GM18502 (cell line): ENCODE results near the gene CIB4.

ENCODE experiments used
- ATAC-seq: cut with Tn5 transposase; IDR thresholded peaks from one replicate; pipeline ENCODE4 v1.9.1; 2021; ENCODE audit warnings: mild to moderate bottlenecking; ENCODE audit not compliant: unreplicated experiment, poor library complexity

Gene CIB4

GRCh38 chr2:26536371-26537068 lies 104.6 kb downstream of the CIB4 start:
- no peak for ATAC-seq

GRCh38 chr2:26535663-26536275 lies 105.4 kb downstream of the CIB4 start:
- ATAC-seq: no peak

DNA sequence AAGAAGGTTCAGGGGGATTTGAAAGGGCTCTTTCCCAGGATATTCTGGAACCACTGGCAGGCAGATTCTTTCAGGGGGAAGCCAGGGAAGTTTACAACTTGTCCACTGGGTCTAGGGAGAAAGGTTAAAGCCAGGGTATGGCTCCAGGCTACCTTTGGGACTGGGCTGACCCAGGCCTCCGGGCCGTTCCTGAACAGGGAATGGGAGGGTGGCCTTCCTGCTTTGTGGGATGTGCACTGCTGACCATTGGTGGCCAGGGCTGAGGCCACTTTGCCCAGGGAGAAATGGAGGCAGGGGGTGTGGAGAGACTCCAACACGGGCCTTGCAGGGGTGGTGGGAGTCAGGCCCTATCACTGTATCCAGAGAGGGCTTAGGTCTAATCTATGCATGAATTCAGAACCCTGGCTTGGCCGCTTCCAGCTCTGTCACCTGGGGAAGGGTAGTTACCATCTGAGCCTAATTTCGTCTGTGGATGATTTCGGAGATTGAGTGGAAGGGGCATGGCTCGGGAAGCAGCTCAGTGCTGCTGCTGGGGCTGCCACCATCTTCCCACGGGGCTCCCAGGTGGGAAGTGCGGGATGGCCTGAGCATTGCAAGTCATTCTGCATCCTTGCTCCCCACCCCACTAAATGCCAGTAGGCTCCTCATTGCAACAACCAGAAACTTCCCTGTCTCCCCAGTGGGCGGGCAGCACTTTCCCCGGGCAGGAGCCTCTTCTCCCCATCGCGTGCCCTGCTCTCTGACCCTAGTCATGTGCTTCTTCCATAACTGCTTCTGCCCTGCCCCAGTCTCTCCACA lies 106.1 kb downstream of the CIB4 start:
- ATAC-seq: no peak

- no peak for ATAC-seq
These were observed 106.9 kb downstream of the CIB4 start for GRCh38 chr2:26534098-26534864.

GRCh38 chr2:26533661-26534060 lies 107.5 kb downstream of the CIB4 start:
- ATAC-seq: no peak

DNA sequence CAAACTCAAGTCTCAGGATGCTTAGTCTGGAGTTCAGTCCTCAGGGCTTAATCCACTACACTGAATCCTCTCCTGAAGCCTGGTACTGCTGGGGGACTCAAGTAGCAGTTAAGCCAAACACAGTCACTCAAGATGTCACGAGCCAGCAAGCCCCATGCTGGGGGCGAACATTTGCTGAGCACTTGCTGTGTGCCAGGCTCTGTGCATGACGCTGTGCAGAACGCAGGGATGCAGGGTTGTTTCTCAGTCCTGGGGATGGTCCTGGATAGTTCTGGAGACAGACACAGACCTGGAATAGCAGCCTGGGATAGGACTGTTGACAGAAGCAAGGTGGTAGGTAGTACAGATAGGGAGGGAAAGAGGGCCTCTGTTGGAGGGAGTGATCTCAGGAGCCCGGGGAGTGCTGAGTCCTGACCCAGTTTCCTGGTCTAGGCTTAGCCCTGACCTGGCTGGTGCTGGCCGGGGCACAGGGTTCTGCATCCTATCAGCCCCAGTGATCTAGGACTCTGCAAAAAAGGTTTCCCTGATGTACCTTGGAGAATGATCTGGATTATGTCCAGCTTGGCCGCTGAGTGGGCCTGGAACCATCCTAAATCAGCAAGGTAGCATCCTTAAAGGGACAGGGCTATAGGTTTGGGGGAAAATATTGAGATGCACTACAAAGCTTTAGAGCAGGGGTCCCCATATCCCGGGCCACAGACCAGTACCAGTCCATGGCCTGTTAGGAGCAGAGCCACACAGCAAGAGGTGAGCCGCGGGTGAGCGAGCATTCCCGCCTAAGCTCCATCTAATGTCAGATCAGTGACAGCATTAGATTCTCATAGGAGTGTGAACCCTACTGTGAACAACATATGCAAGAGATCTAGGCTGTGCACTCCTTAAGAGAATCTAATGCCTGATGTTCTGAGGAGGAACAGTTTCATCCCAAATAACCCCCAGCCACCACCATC lies 108.6 kb downstream of the CIB4 start:
- no peak for ATAC-seq
